Neuronal stem cell (in vitro differentiated cells): ENCODE results near the gene RANBP3.

ENCODE experiments used
- DNase-seq: peaks from one replicate; pipeline ENCODE4 v3.0.0-alpha.2; 2013; ENCODE audit warnings: low spot score
- H2AFZ ChIP-seq: one replicate; pipeline ENCODE4 v1.6.1; 2013; ENCODE audit warnings: mild to moderate bottlenecking, low read length, inconsistent platforms
- H2AK5ac ChIP-seq: 2 replicates; pipeline ENCODE4 v1.6.1; 2013; ENCODE audit warnings: low read depth, mild to moderate bottlenecking, inconsistent platforms, low read length, moderate library complexity, mixed read lengths
- H2BK120ac ChIP-seq: 2 replicates; pipeline ENCODE4 v1.6.1; 2013; ENCODE audit warnings: low read depth, mild to moderate bottlenecking, inconsistent platforms, low read length, moderate library complexity, mixed read lengths
- H2BK12ac ChIP-seq: one replicate; pipeline ENCODE4 v1.6.1; 2013; ENCODE audit warnings: low read length, inconsistent platforms
- H2BK15ac ChIP-seq: 2 replicates; pipeline ENCODE4 v1.6.1; 2013; ENCODE audit warnings: mild to moderate bottlenecking, low read length, inconsistent platforms, mixed read lengths
- H2BK5ac ChIP-seq: one replicate; pipeline ENCODE4 v1.6.1; 2013; ENCODE audit warnings: inconsistent platforms, mild to moderate bottlenecking, low read length, moderate library complexity
- H3K14ac ChIP-seq: one replicate; pipeline ENCODE4 v1.6.1; 2013; ENCODE audit warnings: low read length, inconsistent platforms
- H3K18ac ChIP-seq: 2 replicates; pipeline ENCODE4 v1.6.1; 2013; ENCODE audit warnings: low read length, inconsistent platforms
- H3K23ac ChIP-seq: 2 replicates; pipeline ENCODE4 v1.6.1; 2013; ENCODE audit warnings: low read depth, mild to moderate bottlenecking, mixed read lengths, low read length, inconsistent platforms; ENCODE audit not compliant: poor library complexity
- H3K27ac ChIP-seq: replicated peaks from 3 replicates; pipeline ENCODE4 v1.5.1; 2013; ENCODE audit warnings: low read length, inconsistent platforms
- H3K27me3 ChIP-seq, 3 experiments: 2 replicates each; pipeline ENCODE4 v1.6.1; 2013; ENCODE audit warnings: low read length in 3 of 3, mild to moderate bottlenecking in 2 of 3, inconsistent platforms in 1 of 3, low read depth in 1 of 3, mixed read lengths in 1 of 3, moderate library complexity in 1 of 3; ENCODE audit not compliant: control insufficient read depth in 3 of 3, insufficient read depth in 3 of 3
- H3K36me3 ChIP-seq, 2 donors: replicated peaks in 1 of 2; 2 replicates each; pipeline ENCODE4 v1.6.1; 2013; ENCODE audit warnings: low read length in 2 of 2; ENCODE audit not compliant: control insufficient read depth in 2 of 2, insufficient read depth in 2 of 2
- H3K4ac ChIP-seq: 2 replicates; pipeline ENCODE4 v1.6.1; 2013; ENCODE audit warnings: inconsistent platforms, mild to moderate bottlenecking, low read length, moderate library complexity
- H3K4me1 ChIP-seq, 2 donors: 1 replicate in 1 of 2; 2 replicates in 1 of 2; pipeline ENCODE4 v1.6.1; 2013; ENCODE audit warnings: low read length in 2 of 2, low read depth in 1 of 2; ENCODE audit not compliant: control insufficient read depth in 2 of 2, insufficient read depth in 1 of 2
- H3K4me2 ChIP-seq: one replicate; pipeline ENCODE4 v1.6.1; 2013; ENCODE audit warnings: mild to moderate bottlenecking, low read length, inconsistent platforms; ENCODE audit not compliant: insufficient read depth, poor library complexity, severe bottlenecking
- H3K4me3 ChIP-seq, 2 donors: 2 replicates each; pipeline ENCODE4 v1.5.1; 2013; ENCODE audit warnings: low read length in 2 of 2, mild to moderate bottlenecking in 2 of 2, inconsistent platforms in 1 of 2, moderate library complexity in 1 of 2
- H3K79me1 ChIP-seq: one replicate; pipeline ENCODE4 v1.6.1; 2013; ENCODE audit warnings: low read depth, mild to moderate bottlenecking, inconsistent platforms, low read length, moderate library complexity
- H3K9ac ChIP-seq: one replicate; pipeline ENCODE4 v1.6.1; 2013; ENCODE audit warnings: mild to moderate bottlenecking, low read depth, low read length, inconsistent platforms; ENCODE audit not compliant: poor library complexity
- H3K9me3 ChIP-seq, 2 donors: replicated peaks in 1 of 2; 2 replicates each; pipeline versions ENCODE3 to v1.6.1; 2013; ENCODE audit warnings: low read length in 2 of 2, mild to moderate bottlenecking in 2 of 2, inconsistent platforms in 1 of 2, low read depth in 1 of 2, mixed read lengths in 1 of 2, moderate library complexity in 1 of 2; ENCODE audit not compliant: control insufficient read depth in 2 of 2, insufficient read depth in 1 of 2
- H4K8ac ChIP-seq: one replicate; pipeline ENCODE4 v1.6.1; 2013; ENCODE audit warnings: low read depth, mild to moderate bottlenecking, inconsistent platforms, low read length, moderate library complexity
- H4K91ac ChIP-seq: one replicate; pipeline ENCODE4 v1.6.1; 2013; ENCODE audit warnings: low read length, low read depth, mild to moderate bottlenecking, inconsistent platforms; ENCODE audit not compliant: poor library complexity
- WGBS, 2 donors: extraction: QIAGEN DNeasy Blood & Tissue Kit; methylation state at CpG; one replicate each; pipeline ENCODE4 v1.1.7; 2013; ENCODE audit warnings: missing lambda C conversion rate in 2 of 2, mixed read lengths in 1 of 2; ENCODE audit not compliant: insufficient read length in 2 of 2, insufficient replicate concordance in 1 of 2; ENCODE audit errors: extremely low coverage in 2 of 2; 5-methylcytosine and 5-hydroxymethylcytosine counted together

The RANBP3 gene

DNA sequence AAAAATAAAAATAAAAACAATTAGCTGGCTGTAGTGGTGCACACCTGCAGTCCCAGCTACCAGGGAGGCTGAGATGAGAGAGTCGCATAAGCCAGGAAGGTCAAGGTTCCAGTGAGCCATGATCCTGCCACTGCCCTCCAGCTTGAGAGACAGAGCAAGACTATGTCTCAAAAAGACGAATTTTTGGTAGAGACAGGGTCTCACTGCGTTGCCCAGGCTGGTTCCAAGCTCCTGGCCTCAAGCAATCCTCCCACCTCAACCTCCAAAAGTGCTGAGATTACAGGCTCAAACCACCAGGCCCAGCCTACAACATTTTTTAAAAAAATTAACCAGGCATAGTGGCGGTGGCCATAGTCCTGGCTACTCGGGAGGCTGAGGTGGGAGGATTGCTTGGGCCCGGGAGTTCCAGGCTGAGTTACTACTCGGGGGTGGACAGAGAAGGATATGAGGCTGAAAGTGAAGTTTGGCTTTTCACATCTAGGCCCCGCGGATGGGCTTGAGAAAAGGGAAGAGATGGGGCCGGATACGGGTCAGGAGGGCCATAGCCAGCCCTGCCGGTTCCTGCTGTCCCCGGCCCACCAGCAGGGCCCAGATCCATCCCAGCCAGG lies 84.5 kb downstream of the RANBP3 start:
- no peak for DNase-seq
- no peak overlapping the region for H3K27ac ChIP-seq
- peak overlapping the region; percentile 42 for H2BK5ac ChIP-seq
- no peak overlapping the region for H3K4me2 ChIP-seq
- H2AFZ ChIP-seq, result no peak overlapping the region
- peaks cover 10% of the 10 kb centered on the region for H3K79me1 ChIP-seq
- H2BK120ac ChIP-seq, result no peak overlapping the region
- H3K4me3 ChIP-seq, result no peak overlapping the region
- H3K9me3 ChIP-seq, result no peaks in the 10 kb centered on the region
- H3K4me1 ChIP-seq, result peaks cover 3 to 5% of the 10 kb centered on the region in 2 donors
- no peak overlapping the region for H2BK12ac ChIP-seq
- no peak overlapping the region for H4K91ac ChIP-seq
- no peak overlapping the region for H3K14ac ChIP-seq
- H4K8ac ChIP-seq, result no peak overlapping the region
- H2BK15ac ChIP-seq, result no peak overlapping the region
- H2AK5ac ChIP-seq, result no peak overlapping the region
- no peak overlapping the region for H3K18ac ChIP-seq
- no peak overlapping the region for H3K4ac ChIP-seq
- H3K36me3 ChIP-seq, result peaks cover 15 to 16% of the 10 kb centered on the region in 2 donors
- H3K27me3 ChIP-seq, result no peaks in the 10 kb centered on the region
- H3K23ac ChIP-seq, result no peak overlapping the region
- H3K9ac ChIP-seq, result no peak overlapping the region
- no CpG with 5 or more reads among the region's 13 CpGs for WGBS, 2 donors

DNA sequence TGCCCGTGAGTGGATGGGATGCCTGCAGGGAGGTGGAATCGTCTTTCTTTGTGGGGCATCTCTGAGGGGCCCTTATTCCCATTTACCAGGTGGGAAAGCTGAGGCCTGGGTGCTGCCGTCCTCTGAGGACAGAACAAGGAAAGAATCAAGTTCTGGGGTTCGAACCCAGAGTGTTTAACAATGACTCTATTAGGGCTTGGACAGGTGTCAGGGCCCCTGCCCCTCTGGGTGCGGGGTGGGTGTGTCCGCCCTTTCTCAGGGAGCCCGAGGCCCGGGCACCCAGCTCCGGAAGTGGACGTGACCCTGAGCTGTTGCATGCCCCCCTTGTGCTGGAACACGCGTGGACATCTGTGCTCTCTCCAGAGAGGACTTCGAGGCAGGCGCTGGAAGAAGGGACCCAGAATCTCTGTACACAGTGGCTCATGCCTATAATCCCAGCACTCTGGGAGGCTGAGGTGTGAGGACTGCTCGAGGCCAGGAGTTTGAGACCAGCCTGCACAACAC lies 85.1 kb downstream of the RANBP3 start:
- peaks cover 3 to 5% of the 10 kb centered on the region in 2 donors for H3K4me1 ChIP-seq
- H3K4me3 ChIP-seq, result no peak overlapping the region
- no peak overlapping the region for H2BK12ac ChIP-seq
- H3K4me2 ChIP-seq, result no peak overlapping the region
- no peak overlapping the region for H3K4ac ChIP-seq
- H2BK5ac ChIP-seq, result peak overlapping the region; percentile 42
- no peak overlapping the region for H4K8ac ChIP-seq
- H2BK120ac ChIP-seq, result no peak overlapping the region
- H3K18ac ChIP-seq, result no peak overlapping the region
- peaks cover 9% of the 10 kb centered on the region for H3K79me1 ChIP-seq
- H2BK15ac ChIP-seq, result no peak overlapping the region
- peak overlapping the region; percentile 81 for H2AK5ac ChIP-seq
- WGBS, 2 donors, result no CpG with 5 or more reads among the region's 15 CpGs
- no peak for DNase-seq
- no peak overlapping the region for H2AFZ ChIP-seq
- H3K9me3 ChIP-seq, result no peaks in the 10 kb centered on the region
- H3K36me3 ChIP-seq, result peaks cover 15 to 16% of the 10 kb centered on the region in 2 donors
- no peak overlapping the region for H3K9ac ChIP-seq
- H3K23ac ChIP-seq, result no peak overlapping the region
- no peaks in the 10 kb centered on the region for H3K27me3 ChIP-seq
- H4K91ac ChIP-seq, result no peak overlapping the region
- H3K14ac ChIP-seq, result no peak overlapping the region
- no peak overlapping the region for H3K27ac ChIP-seq

DNA sequence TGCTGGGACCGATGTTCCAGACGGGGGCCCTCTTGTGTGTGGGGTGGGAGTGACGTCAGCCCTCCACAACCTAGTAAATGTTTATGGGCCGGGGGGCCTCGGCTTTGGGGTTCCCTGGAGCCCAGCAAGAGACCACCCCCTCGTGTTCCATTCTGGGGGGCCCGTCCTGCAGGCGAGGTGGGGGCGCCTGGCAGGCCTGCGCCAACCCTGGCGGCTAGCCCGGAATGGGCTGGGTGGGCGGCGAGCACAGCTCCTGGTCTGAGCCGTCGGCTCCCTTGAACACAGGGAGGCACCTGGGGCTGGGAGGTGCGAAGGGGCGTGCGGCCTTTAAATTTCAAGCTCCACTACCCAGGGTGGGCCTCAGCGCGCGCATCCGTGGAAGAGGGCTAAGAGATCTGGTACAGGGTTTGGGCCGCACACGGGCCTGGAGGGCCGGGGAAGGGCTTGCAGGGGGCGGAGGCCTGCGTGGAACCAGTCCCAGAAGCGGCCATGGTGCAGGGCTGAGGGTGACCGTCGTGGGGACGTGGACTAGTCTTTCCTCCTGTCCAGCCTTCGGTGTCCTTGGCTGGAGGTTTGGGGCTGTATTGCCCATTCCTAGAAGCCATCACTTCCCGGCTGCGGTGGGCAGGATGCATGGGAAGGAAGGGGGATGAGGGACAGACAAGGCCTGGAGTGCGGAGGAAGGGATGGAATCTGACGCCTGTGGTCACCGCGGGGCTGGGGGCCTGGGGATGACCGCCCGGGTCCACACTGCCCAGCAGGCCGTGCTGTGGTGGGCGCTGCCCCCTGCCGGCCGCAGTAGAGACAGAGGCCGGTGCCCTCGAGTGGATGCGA lies 85.8 kb downstream of the RANBP3 start:
- H3K79me1 ChIP-seq, result peaks cover 4% of the 10 kb centered on the region
- H2BK15ac ChIP-seq, result no peak overlapping the region
- H3K4me3 ChIP-seq, result no peak overlapping the region
- H3K18ac ChIP-seq, result peak overlapping the region; percentile 20
- DNase-seq, result peak; percentile 48
- H3K36me3 ChIP-seq, result peaks cover 15 to 16% of the 10 kb centered on the region in 2 donors
- H4K8ac ChIP-seq, result peak overlapping the region; percentile 74
- peak overlapping the region; percentile 47 for H3K14ac ChIP-seq
- peak overlapping the region; percentile 72 for H2AK5ac ChIP-seq
- H3K27me3 ChIP-seq, result no peaks in the 10 kb centered on the region
- H3K4ac ChIP-seq, result peak overlapping the region; percentile 67
- H4K91ac ChIP-seq, result no peak overlapping the region
- peak overlapping the region; percentile 8 for H2BK12ac ChIP-seq
- H3K4me2 ChIP-seq, result no peak overlapping the region
- H2BK5ac ChIP-seq, result peak overlapping the region; percentile 42
- no peak overlapping the region for H2AFZ ChIP-seq
- peaks cover 3 to 5% of the 10 kb centered on the region in 2 donors for H3K4me1 ChIP-seq
- no peak overlapping the region for H2BK120ac ChIP-seq
- no peak overlapping the region for H3K27ac ChIP-seq
- H3K9ac ChIP-seq, result peak overlapping the region; percentile 55
- H3K9me3 ChIP-seq, result no peaks in the 10 kb centered on the region
- peak overlapping the region; percentile 59 for H3K23ac ChIP-seq
- no CpG with 5 or more reads among the region's 48 CpGs for WGBS, 2 donors

DNA sequence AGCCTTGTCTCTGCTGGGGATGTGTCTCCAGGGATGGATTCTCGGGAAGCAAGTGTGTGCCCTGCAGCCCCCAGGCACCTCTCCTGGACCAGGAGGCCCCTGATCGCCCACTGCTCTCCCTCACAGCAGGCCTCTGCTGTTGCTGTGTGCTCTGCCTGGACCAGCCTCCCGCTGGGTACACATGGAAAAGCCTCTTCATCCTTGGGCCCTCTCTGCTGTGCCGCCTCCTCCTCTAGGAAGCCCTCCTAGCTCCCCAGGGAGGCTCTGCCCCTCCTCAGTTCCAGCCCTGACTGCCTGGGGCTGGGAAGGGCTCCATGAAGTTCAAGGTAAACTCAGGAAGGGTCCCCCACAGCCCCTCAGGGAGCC lies 86.4 kb downstream of the RANBP3 start:
- H3K9ac ChIP-seq, result peak overlapping the region; percentile 84
- H4K91ac ChIP-seq, result no peak overlapping the region
- H3K4ac ChIP-seq, result no peak overlapping the region
- H2BK5ac ChIP-seq, result no peak overlapping the region
- H4K8ac ChIP-seq, result no peak overlapping the region
- H3K79me1 ChIP-seq, result peaks cover 4% of the 10 kb centered on the region
- no peak overlapping the region for H2BK120ac ChIP-seq
- peaks cover 12 to 13% of the 10 kb centered on the region in 2 donors for H3K36me3 ChIP-seq
- H3K9me3 ChIP-seq, result no peaks in the 10 kb centered on the region
- H2AK5ac ChIP-seq, result peak overlapping the region; percentile 89
- no peak overlapping the region for H2BK12ac ChIP-seq
- H2BK15ac ChIP-seq, result no peak overlapping the region
- H3K4me1 ChIP-seq, result peaks cover 3 to 5% of the 10 kb centered on the region in 2 donors
- no peak overlapping the region for H3K4me3 ChIP-seq
- no peaks in the 10 kb centered on the region for H3K27me3 ChIP-seq
- peak overlapping the region; percentile 64 for H3K18ac ChIP-seq
- no peak overlapping the region for H3K4me2 ChIP-seq
- no CpG with 5 or more reads among the region's 4 CpGs for WGBS, 2 donors
- no peak overlapping the region for H3K23ac ChIP-seq
- no peak overlapping the region for H2AFZ ChIP-seq
- no peak for DNase-seq
- H3K27ac ChIP-seq, result no peak overlapping the region
- H3K14ac ChIP-seq, result no peak overlapping the region
